ENCODE measurements around the gene ST7.

Gene ST7

DNA sequence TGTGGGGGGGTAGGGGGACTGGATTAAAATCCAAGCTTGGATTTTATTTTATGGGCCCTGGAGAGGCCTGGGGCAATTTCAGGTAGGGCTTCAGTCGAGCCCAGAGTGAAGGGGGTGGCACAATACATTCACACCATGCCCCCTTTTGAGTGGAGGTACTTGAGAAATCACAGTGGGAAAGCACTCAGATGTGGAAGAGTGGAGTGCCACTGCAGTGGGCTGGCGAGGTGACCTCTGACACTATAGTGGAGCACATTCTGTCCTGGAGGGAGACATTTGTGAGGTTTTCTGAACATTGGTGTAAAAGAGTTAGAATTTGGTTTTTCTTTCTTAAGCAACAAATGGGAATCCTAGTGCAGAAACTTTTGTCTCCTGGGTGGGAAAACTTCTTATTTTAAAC is 226.4 kb downstream of the ST7 start:
- Histone ChIP-seq H3K36me3 (no peaks in the 10 kb centered on the region), H3K4me3 (ENCODE audit: low read depth, low read length) (no peak overlapping the region), H3K27me3 (ENCODE audit: insufficient read depth, low read depth, severe bottlenecking) (peaks cover 34% of the 10 kb centered on the region), H3K9me3 (ENCODE audit: severe bottlenecking) (no peaks in the 10 kb centered on the region), H3K27ac (no peak overlapping the region)
- DNase-seq, result no peak
- TF ChIP-seq, protein P1, sequence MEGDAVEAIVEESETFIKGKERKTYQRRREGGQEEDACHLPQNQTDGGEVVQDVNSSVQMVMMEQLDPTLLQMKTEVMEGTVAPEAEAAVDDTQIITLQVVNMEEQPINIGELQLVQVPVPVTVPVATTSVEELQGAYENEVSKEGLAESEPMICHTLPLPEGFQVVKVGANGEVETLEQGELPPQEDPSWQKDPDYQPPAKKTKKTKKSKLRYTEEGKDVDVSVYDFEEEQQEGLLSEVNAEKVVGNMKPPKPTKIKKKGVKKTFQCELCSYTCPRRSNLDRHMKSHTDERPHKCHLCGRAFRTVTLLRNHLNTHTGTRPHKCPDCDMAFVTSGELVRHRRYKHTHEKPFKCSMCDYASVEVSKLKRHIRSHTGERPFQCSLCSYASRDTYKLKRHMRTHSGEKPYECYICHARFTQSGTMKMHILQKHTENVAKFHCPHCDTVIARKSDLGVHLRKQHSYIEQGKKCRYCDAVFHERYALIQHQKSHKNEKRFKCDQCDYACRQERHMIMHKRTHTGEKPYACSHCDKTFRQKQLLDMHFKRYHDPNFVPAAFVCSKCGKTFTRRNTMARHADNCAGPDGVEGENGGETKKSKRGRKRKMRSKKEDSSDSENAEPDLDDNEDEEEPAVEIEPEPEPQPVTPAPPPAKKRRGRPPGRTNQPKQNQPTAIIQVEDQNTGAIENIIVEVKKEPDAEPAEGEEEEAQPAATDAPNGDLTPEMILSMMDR (IDR thresholded peaks at IDR 0.05; ENCODE audit: low read depth, low read length), result no peak

DNA sequence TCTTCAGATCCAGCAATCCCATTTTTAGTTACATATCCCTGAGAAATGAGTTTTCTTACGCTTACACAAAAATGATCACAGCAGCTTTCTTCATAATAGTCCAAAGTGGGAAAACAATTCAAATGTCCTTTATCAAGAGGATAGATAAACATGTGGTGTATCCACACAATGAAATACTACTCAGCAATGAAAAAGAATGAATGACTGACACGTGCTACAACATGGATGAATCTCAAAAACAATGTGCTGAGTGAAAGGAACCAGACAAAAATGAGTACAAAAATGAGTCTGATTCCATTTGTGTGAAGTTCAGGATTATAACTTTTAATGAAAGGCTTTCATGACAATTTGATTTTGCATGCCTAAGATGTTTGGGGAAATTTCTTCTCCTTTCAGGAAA is 230.4 kb downstream of the ST7 start:
- TF ChIP-seq, protein P1 (IDR thresholded peaks at IDR 0.05; ENCODE audit: low read depth, low read length), result no peak
- H3K27me3 ChIP-seq (ENCODE audit: insufficient read depth, low read depth, severe bottlenecking), result peaks cover 53% of the 10 kb centered on the region
- H3K36me3 ChIP-seq, result no peaks in the 10 kb centered on the region
- no peaks in the 10 kb centered on the region for H3K9me3 ChIP-seq (ENCODE audit: severe bottlenecking)
- no peak for DNase-seq
- no peak overlapping the region for H3K4me3 ChIP-seq (ENCODE audit: low read depth, low read length)
- no peak overlapping the region for H3K27ac ChIP-seq

DNA sequence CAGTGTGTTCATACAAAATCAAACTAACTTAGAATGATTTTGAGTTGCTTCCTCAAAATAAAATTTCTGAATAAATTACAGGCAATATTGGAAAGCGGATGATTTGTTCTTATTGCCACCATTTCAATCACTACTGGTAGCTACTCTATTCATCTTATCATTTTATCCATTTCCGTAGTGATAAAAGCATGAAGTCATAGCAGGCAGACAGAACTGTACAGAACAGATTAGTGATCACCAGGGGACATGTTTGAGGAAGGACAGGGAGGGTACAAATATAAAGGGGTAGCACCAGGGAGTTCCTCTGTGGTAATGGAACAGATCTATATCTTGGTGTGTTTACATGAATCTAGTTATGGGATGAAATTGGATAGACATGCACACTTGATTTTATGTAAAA is 231.1 kb downstream of the ST7 start:
- H3K27ac ChIP-seq, result no peak overlapping the region
- DNase-seq, result no peak
- no peaks in the 10 kb centered on the region for H3K36me3 ChIP-seq
- no peaks in the 10 kb centered on the region for H3K9me3 ChIP-seq (ENCODE audit: severe bottlenecking)
- TF ChIP-seq, protein P1 (IDR thresholded peaks at IDR 0.05; ENCODE audit: low read depth, low read length), result no peak
- H3K4me3 ChIP-seq (ENCODE audit: low read depth, low read length), result no peak overlapping the region
- peaks cover 54% of the 10 kb centered on the region for H3K27me3 ChIP-seq (ENCODE audit: insufficient read depth, low read depth, severe bottlenecking)

DNA sequence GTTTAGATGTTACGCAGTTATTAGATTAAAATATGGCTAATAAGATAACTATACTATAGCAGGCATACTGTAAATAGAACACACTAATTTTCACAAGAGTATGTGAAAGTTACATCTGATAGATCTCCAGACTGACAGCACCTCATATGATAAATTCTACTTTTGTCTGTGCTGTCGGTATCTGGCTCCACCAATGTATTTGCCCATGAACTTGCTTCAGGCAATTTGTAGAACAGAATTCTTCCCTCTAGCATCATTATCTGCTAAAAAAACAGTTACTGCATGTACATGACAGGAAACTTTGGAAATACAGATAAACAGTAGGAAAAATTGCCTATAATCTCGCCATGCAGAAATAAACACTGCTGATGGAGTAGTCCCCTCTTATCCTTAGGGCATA is 231.8 kb downstream of the ST7 start:
- H3K27ac ChIP-seq, result no peak overlapping the region
- no peak for DNase-seq
- H3K36me3 ChIP-seq, result no peaks in the 10 kb centered on the region
- H3K4me3 ChIP-seq (ENCODE audit: low read depth, low read length), result no peak overlapping the region
- H3K9me3 ChIP-seq (ENCODE audit: severe bottlenecking), result no peaks in the 10 kb centered on the region
- H3K27me3 ChIP-seq (ENCODE audit: insufficient read depth, low read depth, severe bottlenecking), result peaks cover 59% of the 10 kb centered on the region
- TF ChIP-seq, protein P1 (IDR thresholded peaks at IDR 0.05; ENCODE audit: low read depth, low read length), result no peak

DNA sequence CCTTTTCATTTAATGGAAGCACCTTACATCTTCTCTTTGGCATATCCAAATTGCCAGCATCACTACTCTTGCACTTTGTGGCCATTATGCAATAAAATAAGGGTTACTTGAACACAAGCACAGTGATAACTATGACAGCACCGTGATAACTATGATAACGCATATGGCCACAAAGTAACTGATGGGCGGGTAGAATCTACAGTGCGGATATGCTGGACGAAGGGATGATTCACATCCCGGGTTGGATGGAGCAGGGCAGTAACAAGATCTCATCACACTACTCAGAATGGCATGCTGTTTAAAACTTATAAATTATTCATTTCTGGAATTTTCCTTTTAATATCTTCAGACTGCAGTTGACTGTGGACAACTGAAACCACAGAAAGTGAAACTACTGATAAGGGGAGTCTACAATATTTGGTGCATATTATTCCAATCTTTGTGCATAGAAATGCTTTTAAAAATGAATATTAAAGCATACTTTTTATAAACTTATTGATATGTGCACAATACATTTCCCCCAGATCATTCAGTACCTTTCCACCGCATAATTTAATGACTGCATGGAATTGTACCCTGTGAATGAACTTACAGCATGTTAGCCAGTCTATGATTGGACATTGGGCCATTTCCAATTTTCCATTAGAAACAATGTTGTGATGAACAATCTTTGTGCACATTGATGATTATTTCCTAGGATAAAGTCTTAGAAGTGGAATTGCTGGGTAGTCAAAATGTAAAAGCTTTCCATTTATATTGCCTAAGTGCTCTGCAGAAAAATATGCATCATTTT is 233.1 kb downstream of the ST7 start:
- TF ChIP-seq, protein P1 (IDR thresholded peaks at IDR 0.05; ENCODE audit: low read depth, low read length), result no peak
- Histone ChIP-seq H3K36me3 (no peaks in the 10 kb centered on the region), H3K27ac (no peak overlapping the region), H3K4me3 (ENCODE audit: low read depth, low read length) (no peak overlapping the region), H3K27me3 (ENCODE audit: insufficient read depth, low read depth, severe bottlenecking) (peaks cover 56% of the 10 kb centered on the region), H3K9me3 (ENCODE audit: severe bottlenecking) (no peaks in the 10 kb centered on the region)
- no peak for DNase-seq

DNA sequence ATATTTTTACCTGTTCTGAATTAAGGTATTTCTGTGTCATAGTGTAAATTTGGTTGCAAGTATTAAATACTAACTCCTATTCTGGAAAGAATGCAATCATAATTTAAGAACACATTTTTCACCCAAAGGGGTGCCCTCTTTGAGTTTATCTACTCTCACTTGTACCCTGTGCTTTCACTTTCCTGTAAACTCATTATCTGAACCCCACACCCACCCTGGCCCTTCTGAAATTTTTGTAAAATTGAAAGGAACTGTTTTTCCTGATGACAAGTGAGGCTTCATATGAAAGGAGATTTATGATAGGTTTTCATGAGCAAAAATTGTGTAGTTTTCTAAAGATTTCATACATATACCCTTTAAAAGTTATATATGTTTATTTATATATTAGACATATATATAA is 235.1 kb downstream of the ST7 start:
- TF ChIP-seq, protein P1 (IDR thresholded peaks at IDR 0.05; ENCODE audit: low read depth, low read length), result no peak
- no peak for DNase-seq

More for the DNA sequence above, 235.1 kb downstream of the ST7 start:
- H3K4me3 ChIP-seq (ENCODE audit: low read depth, low read length), result no peak overlapping the region
- H3K9me3 ChIP-seq (ENCODE audit: severe bottlenecking), result no peaks in the 10 kb centered on the region
- H3K27me3 ChIP-seq (ENCODE audit: insufficient read depth, low read depth, severe bottlenecking), result peaks cover 66% of the 10 kb centered on the region
- H3K27ac ChIP-seq, result no peak overlapping the region
- no peaks in the 10 kb centered on the region for H3K36me3 ChIP-seq
